Measurements from ENCODE around the gene PIP4P1. TPM values are rescaled to one million over a fixed set of nuclear protein-coding genes. Genes with fewer than 3 reads are reported as not detected.
A peak's percentile ranks its signal among the peaks of the same experiment; 100 is the strongest.

The PIP4P1 gene
- total and polyA plus RNA-seq, 9 of the 15 experiments (the other 6 are each of a cell fraction or from before 2014, with no cell fraction given), result 5.3 to 20.9 (median 10.7) TPM

DNA sequence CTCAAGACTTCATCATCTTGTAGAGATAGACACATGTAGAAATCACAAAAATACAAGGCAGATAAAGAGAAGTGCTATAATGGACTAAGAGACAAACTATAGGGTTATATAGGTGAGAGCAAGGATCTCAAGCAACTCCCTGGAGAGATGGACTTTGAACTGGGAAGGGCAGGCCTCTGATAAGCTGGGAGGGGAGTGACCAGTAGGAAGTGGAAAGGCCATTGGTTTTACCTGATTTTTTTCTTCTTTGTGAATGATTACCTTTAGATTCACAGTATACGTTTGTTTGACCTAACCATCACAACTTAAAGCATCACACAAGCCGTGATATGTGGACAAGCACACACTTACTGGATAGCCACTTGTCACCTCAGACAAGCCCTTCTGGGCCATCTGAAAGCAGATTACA, 42.7 kb downstream of the PIP4P1 start (continued):
- TF ChIP-seq, protein P1, sequence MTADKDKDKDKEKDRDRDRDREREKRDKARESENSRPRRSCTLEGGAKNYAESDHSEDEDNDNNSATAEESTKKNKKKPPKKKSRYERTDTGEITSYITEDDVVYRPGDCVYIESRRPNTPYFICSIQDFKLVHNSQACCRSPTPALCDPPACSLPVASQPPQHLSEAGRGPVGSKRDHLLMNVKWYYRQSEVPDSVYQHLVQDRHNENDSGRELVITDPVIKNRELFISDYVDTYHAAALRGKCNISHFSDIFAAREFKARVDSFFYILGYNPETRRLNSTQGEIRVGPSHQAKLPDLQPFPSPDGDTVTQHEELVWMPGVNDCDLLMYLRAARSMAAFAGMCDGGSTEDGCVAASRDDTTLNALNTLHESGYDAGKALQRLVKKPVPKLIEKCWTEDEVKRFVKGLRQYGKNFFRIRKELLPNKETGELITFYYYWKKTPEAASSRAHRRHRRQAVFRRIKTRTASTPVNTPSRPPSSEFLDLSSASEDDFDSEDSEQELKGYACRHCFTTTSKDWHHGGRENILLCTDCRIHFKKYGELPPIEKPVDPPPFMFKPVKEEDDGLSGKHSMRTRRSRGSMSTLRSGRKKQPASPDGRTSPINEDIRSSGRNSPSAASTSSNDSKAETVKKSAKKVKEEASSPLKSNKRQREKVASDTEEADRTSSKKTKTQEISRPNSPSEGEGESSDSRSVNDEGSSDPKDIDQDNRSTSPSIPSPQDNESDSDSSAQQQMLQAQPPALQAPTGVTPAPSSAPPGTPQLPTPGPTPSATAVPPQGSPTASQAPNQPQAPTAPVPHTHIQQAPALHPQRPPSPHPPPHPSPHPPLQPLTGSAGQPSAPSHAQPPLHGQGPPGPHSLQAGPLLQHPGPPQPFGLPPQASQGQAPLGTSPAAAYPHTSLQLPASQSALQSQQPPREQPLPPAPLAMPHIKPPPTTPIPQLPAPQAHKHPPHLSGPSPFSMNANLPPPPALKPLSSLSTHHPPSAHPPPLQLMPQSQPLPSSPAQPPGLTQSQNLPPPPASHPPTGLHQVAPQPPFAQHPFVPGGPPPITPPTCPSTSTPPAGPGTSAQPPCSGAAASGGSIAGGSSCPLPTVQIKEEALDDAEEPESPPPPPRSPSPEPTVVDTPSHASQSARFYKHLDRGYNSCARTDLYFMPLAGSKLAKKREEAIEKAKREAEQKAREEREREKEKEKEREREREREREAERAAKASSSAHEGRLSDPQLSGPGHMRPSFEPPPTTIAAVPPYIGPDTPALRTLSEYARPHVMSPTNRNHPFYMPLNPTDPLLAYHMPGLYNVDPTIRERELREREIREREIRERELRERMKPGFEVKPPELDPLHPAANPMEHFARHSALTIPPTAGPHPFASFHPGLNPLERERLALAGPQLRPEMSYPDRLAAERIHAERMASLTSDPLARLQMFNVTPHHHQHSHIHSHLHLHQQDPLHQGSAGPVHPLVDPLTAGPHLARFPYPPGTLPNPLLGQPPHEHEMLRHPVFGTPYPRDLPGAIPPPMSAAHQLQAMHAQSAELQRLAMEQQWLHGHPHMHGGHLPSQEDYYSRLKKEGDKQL (CRISPR knock-in tag; IDR thresholded peaks at IDR 0.05; ENCODE audit: borderline replicate concordance), result no peak
- no peak for TF ChIP-seq EHMT2 (IDR thresholded peaks at IDR 0.05)

DNA sequence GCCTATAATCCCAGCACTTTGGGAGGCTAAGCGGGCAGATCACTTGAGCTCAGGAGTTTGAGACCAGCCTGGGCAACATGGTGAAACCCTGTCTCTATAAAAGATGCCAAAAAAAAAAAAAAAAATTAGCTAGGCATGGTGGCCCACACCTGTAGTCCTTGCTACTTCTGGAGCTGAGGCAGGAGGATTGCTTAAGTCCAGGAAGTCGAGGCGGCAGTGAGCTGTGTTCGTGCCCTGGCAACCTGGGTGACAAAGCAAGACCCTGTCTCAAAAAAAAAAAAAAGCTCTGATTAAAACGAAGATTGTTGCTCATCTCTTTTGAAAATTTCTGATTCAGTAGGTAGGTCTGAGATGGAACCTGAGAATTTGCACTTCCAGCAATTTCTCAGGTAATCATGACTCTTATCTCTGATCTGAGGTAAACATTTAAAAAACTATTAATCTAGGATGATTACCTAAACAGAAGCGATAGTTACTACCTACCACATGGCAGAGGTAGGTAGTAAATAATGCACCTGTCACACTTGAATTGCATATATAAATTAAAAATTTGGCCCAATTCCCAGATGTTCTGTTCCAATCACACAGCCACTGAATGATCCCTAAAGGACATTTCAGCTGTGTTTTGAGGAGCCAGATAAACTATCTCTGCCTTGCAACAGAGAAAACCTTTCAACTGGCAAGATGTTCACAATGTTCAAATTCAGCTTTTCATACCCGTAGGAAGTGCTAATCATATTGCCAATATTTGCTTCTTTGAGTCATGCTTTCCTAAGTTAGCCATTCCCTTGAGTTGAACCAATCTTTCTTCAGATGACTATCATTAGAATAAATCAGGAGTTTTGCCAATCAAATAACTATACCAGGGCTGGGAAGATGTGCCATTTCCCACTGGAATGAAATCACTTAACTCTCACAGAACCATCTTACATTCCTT, 43.7 kb downstream of the PIP4P1 start:
- no peaks in the 10 kb centered on the region for H3K9me1 ChIP-seq (ENCODE audit: control insufficient read depth, insufficient read depth, low read length)
- CTCF ChIA-PET (ENCODE audit: low intra/inter-chr PET ratio), result no interaction called here
- peaks cover 6 to 13% of the 10 kb centered on the region in 2 experiments; a peak in 4 of 5 replicates for H3K4me1 ChIP-seq (replicated peaks in 1 of 2; ENCODE audit: control insufficient read depth in 2 of 2, insufficient read depth in 2 of 2, low read length in 2 of 2)
- 44% methylated on average over 3 of the region's 7 CpGs for WGBS (ENCODE audit: insufficient coverage, low coverage, missing lambda C conversion rate)
- no TSS peak for BruUV-seq (replicated peaks)
- ATAC-seq (no peak), FAIRE-seq (no peak), DNase-seq (ENCODE audit: extremely low read depth in 1 of 4, low spot score in 3 of 4) (no peak)
- no peaks in the 10 kb centered on the region; the same call in 2 of the 3 replicates for H3K79me2 ChIP-seq (ENCODE audit: control insufficient read depth, insufficient read depth, low read length)
- H2AFZ ChIP-seq (ENCODE audit: low read depth, low read length), result no peak overlapping the region
- H3K4me3 ChIP-seq, result no peak overlapping the region
- H3K4me2 ChIP-seq (ENCODE audit: insufficient read depth, low read length), result no peak overlapping the region
- H3K9ac ChIP-seq (ENCODE audit: insufficient read depth in 1 of 2, low read depth in 2 of 2, low read length in 2 of 2), result no peak overlapping the region
- H3K27ac ChIP-seq (ENCODE audit: extremely low read depth, low read depth, low read length), result no peak overlapping the region
- no peaks in the 10 kb centered on the region for H3K27me3 ChIP-seq (ENCODE audit: control insufficient read depth in 2 of 2, insufficient read depth in 2 of 2, low read length in 2 of 2)
- intact Hi-C loops (cut with micrococcal nuclease), result no loop called here
- no peaks in the 10 kb centered on the region for H4K20me1 ChIP-seq (replicated peaks; ENCODE audit: control insufficient read depth, insufficient read depth, low read length)
- H3K36me3 ChIP-seq (ENCODE audit: control insufficient read depth, insufficient read depth, low read length), result no peaks in the 10 kb centered on the region
- in situ Hi-C loops (cut with MboI), result loop anchor here (10.0 kb wide), 1 partner anchor 187 kb away; no protein-coding TSS in a partner anchor
- POLR2A ChIA-PET, result no interaction called here
- no peaks in the 10 kb centered on the region for H3K9me3 ChIP-seq (replicated peaks; ENCODE audit: control insufficient read depth, insufficient read depth, low read depth, low read length)
- TF ChIP-seq CBFA2T3 (IDR thresholded peaks at IDR 0.05) (peak; percentile 49; the same call in 1 of the 2 replicates), MEIS2 (IDR thresholded peaks at IDR 0.05; ENCODE audit: partially characterized antibody) (peak; percentile 52), ZNF41 (CRISPR knock-in tag; conservative IDR thresholded peaks at IDR 0.05) (no peak), TAL1 (IDR thresholded peaks at IDR 0.05) (peak; percentile 9; the same call in 1 of the 2 replicates), TCF3 (CRISPR knock-in tag; IDR thresholded peaks at IDR 0.05) (peak; percentile 29; the same call in 1 of the 2 replicates)
- TF ChIP-seq, protein P2, sequence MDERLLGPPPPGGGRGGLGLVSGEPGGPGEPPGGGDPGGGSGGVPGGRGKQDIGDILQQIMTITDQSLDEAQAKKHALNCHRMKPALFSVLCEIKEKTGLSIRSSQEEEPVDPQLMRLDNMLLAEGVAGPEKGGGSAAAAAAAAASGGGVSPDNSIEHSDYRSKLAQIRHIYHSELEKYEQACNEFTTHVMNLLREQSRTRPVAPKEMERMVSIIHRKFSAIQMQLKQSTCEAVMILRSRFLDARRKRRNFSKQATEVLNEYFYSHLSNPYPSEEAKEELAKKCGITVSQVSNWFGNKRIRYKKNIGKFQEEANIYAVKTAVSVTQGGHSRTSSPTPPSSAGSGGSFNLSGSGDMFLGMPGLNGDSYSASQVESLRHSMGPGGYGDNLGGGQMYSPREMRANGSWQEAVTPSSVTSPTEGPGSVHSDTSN (CRISPR knock-in tag; IDR thresholded peaks at IDR 0.05; ENCODE audit: low read depth), result no peak
- TF ChIP-seq, protein P2 (tag; conservative IDR thresholded peaks at IDR 0.05; ENCODE audit: low read depth), result peak; percentile 45
